ENCODE results near the gene GTPBP6.

GTPBP6 gene

GRCh38 chrX:350534-351323 lies 32.1 kb upstream of the GTPBP6 start:
- Histone ChIP-seq H3K4ac (ENCODE audit: low read length) (no peak overlapping the region), H2AK5ac (ENCODE audit: low read depth, low read length) (no peak overlapping the region), H3K79me1 (ENCODE audit: low read depth, low read length) (peaks cover 18% of the 10 kb centered on the region), H3K9ac (ENCODE audit: low read depth, low read length, poor library complexity) (peak overlapping the region; percentile 4), H3K18ac (ENCODE audit: low read length) (peak overlapping the region; percentile 17), H3K27me3 (ENCODE audit: control insufficient read depth in 3 of 3, insufficient read depth in 3 of 3, low read depth in 1 of 3, low read length in 3 of 3) (no peaks in the 10 kb centered on the region), H3K27ac (replicated peaks; ENCODE audit: low read length) (no peak overlapping the region), H2BK120ac (ENCODE audit: low read depth, low read length) (no peak overlapping the region), H3K9me3 (replicated peaks in 1 of 2; ENCODE audit: control insufficient read depth in 2 of 2, insufficient read depth in 1 of 2, low read depth in 1 of 2, low read length in 2 of 2) (peaks cover 1 to 9% of the 10 kb centered on the region in 2 donors), H3K23ac (ENCODE audit: low read depth, low read length, poor library complexity) (peak overlapping the region; percentile 43), H4K91ac (ENCODE audit: low read depth, low read length, poor library complexity) (no peak overlapping the region), H3K36me3 (replicated peaks in 1 of 2; ENCODE audit: control insufficient read depth in 2 of 2, insufficient read depth in 2 of 2, low read length in 2 of 2) (peaks cover 12 to 57% of the 10 kb centered on the region in 2 donors), H3K4me3 (ENCODE audit: low read length in 2 of 2) (no peak overlapping the region), H2AFZ (ENCODE audit: low read length) (no peak overlapping the region), H2BK5ac (ENCODE audit: low read length) (peak overlapping the region; percentile 82), H2BK15ac (ENCODE audit: low read length) (no peak overlapping the region), H3K4me2 (ENCODE audit: insufficient read depth, low read length, poor library complexity, severe bottlenecking) (no peak overlapping the region), H3K14ac (ENCODE audit: low read length) (peak overlapping the region; percentile 97), H2BK12ac (ENCODE audit: low read length) (no peak overlapping the region), H4K8ac (ENCODE audit: low read depth, low read length) (no peak overlapping the region), H3K4me1 (ENCODE audit: control insufficient read depth in 2 of 2, insufficient read depth in 1 of 2, low read depth in 1 of 2, low read length in 2 of 2) (peaks cover 0 to 5% of the 10 kb centered on the region in 2 donors)
- WGBS, 2 donors (ENCODE audit: extremely low coverage in 2 of 2, insufficient read length in 2 of 2, insufficient replicate concordance in 1 of 2) = no CpG with 5 or more reads among the region's 61 CpGs
- DNase-seq (ENCODE audit: low spot score) = no peak

GRCh38 chrX:350148-350533 lies 31.5 kb upstream of the GTPBP6 start:
- no peak overlapping the region for H2BK15ac ChIP-seq (ENCODE audit: low read length)

DNA sequence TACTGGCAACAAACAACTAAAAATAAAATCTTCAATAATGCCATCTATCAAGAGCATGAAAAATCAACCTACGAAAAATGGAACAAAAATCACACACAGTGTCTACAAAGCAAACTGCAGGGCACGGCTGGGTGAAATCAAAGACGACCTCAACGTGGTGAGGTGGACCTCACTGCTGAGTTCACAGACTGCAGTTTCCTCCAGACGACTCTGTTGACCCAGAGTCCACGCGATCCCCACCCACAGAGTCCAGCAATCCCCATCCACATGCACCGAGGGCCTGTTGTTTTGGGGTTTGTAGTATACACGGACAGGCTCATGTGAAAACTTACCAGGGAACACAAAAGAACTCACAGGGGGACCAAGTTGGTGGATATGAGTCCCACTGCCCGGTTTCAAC lies 31.1 kb upstream of the GTPBP6 start:
- H2BK5ac ChIP-seq (ENCODE audit: low read length) = no peak overlapping the region
- H3K9ac ChIP-seq (ENCODE audit: low read depth, low read length, poor library complexity) = no peak overlapping the region
- peaks cover 2 to 14% of the 10 kb centered on the region in 2 donors for H3K9me3 ChIP-seq (replicated peaks in 1 of 2; ENCODE audit: control insufficient read depth in 2 of 2, insufficient read depth in 1 of 2, low read depth in 1 of 2, low read length in 2 of 2)
- H3K18ac ChIP-seq (ENCODE audit: low read length) = no peak overlapping the region
- DNase-seq (ENCODE audit: low spot score) = no peak
- H2BK120ac ChIP-seq (ENCODE audit: low read depth, low read length) = no peak overlapping the region
- H2BK15ac ChIP-seq (ENCODE audit: low read length) = no peak overlapping the region
- no CpG with 5 or more reads among the region's 10 CpGs for WGBS, 2 donors (ENCODE audit: extremely low coverage in 2 of 2, insufficient read length in 2 of 2, insufficient replicate concordance in 1 of 2)
- H2AFZ ChIP-seq (ENCODE audit: low read length) = no peak overlapping the region
- H3K23ac ChIP-seq (ENCODE audit: low read depth, low read length, poor library complexity) = no peak overlapping the region
- H3K14ac ChIP-seq (ENCODE audit: low read length) = no peak overlapping the region
- H3K4me3 ChIP-seq (ENCODE audit: low read length in 2 of 2) = no peak overlapping the region
- no peak overlapping the region for H4K8ac ChIP-seq (ENCODE audit: low read depth, low read length)
- peaks cover 0 to 5% of the 10 kb centered on the region in 2 donors for H3K4me1 ChIP-seq (ENCODE audit: control insufficient read depth in 2 of 2, insufficient read depth in 1 of 2, low read depth in 1 of 2, low read length in 2 of 2)
- peaks cover 17% of the 10 kb centered on the region for H3K79me1 ChIP-seq (ENCODE audit: low read depth, low read length)
- peaks cover 12 to 56% of the 10 kb centered on the region in 2 donors for H3K36me3 ChIP-seq (replicated peaks in 1 of 2; ENCODE audit: control insufficient read depth in 2 of 2, insufficient read depth in 2 of 2, low read length in 2 of 2)
- H2AK5ac ChIP-seq (ENCODE audit: low read depth, low read length) = no peak overlapping the region
- no peak overlapping the region for H4K91ac ChIP-seq (ENCODE audit: low read depth, low read length, poor library complexity)
- H3K27ac ChIP-seq (replicated peaks; ENCODE audit: low read length) = no peak overlapping the region
- no peak overlapping the region for H3K4me2 ChIP-seq (ENCODE audit: insufficient read depth, low read length, poor library complexity, severe bottlenecking)
- H3K4ac ChIP-seq (ENCODE audit: low read length) = no peak overlapping the region
- H2BK12ac ChIP-seq (ENCODE audit: low read length) = no peak overlapping the region
- H3K27me3 ChIP-seq (ENCODE audit: control insufficient read depth in 3 of 3, insufficient read depth in 3 of 3, low read depth in 1 of 3, low read length in 3 of 3) = no peaks in the 10 kb centered on the region

More at GRCh38 chrX:350148-350533, 31.5 kb upstream of the GTPBP6 start:
- no peaks in the 10 kb centered on the region for H3K27me3 ChIP-seq (ENCODE audit: control insufficient read depth in 3 of 3, insufficient read depth in 3 of 3, low read depth in 1 of 3, low read length in 3 of 3)
- H2BK12ac ChIP-seq (ENCODE audit: low read length) = no peak overlapping the region
- H3K18ac ChIP-seq (ENCODE audit: low read length) = peak overlapping the region; percentile 57
- H3K36me3 ChIP-seq (replicated peaks in 1 of 2; ENCODE audit: control insufficient read depth in 2 of 2, insufficient read depth in 2 of 2, low read length in 2 of 2) = peaks cover 12 to 56% of the 10 kb centered on the region in 2 donors
- no peak overlapping the region for H4K91ac ChIP-seq (ENCODE audit: low read depth, low read length, poor library complexity)
- H3K23ac ChIP-seq (ENCODE audit: low read depth, low read length, poor library complexity) = peak overlapping the region; percentile 89
- peaks cover 17% of the 10 kb centered on the region for H3K79me1 ChIP-seq (ENCODE audit: low read depth, low read length)
- peak overlapping the region; percentile 82 for H2BK5ac ChIP-seq (ENCODE audit: low read length)
- H3K4ac ChIP-seq (ENCODE audit: low read length) = no peak overlapping the region
- no peak overlapping the region for H3K4me3 ChIP-seq (ENCODE audit: low read length in 2 of 2)
- peaks cover 0 to 5% of the 10 kb centered on the region in 2 donors for H3K4me1 ChIP-seq (ENCODE audit: control insufficient read depth in 2 of 2, insufficient read depth in 1 of 2, low read depth in 1 of 2, low read length in 2 of 2)
- DNase-seq (ENCODE audit: low spot score) = no peak
- no peak overlapping the region for H4K8ac ChIP-seq (ENCODE audit: low read depth, low read length)
- no peak overlapping the region for H3K4me2 ChIP-seq (ENCODE audit: insufficient read depth, low read length, poor library complexity, severe bottlenecking)
- H2AFZ ChIP-seq (ENCODE audit: low read length) = no peak overlapping the region
- peaks cover 1 to 10% of the 10 kb centered on the region in 2 donors for H3K9me3 ChIP-seq (replicated peaks in 1 of 2; ENCODE audit: control insufficient read depth in 2 of 2, insufficient read depth in 1 of 2, low read depth in 1 of 2, low read length in 2 of 2)
- no peak overlapping the region for H2AK5ac ChIP-seq (ENCODE audit: low read depth, low read length)
- no peak overlapping the region for H3K9ac ChIP-seq (ENCODE audit: low read depth, low read length, poor library complexity)
- no peak overlapping the region for H3K14ac ChIP-seq (ENCODE audit: low read length)
- no peak overlapping the region for H2BK120ac ChIP-seq (ENCODE audit: low read depth, low read length)
- H3K27ac ChIP-seq (replicated peaks; ENCODE audit: low read length) = no peak overlapping the region
- no CpG with 5 or more reads among the region's 20 CpGs for WGBS, 2 donors (ENCODE audit: extremely low coverage in 2 of 2, insufficient read length in 2 of 2, insufficient replicate concordance in 1 of 2)

- Histone ChIP-seq H3K27me3 (ENCODE audit: control insufficient read depth in 3 of 3, insufficient read depth in 3 of 3, low read depth in 1 of 3, low read length in 3 of 3) (no peaks in the 10 kb centered on the region), H3K9me3 (replicated peaks in 1 of 2; ENCODE audit: control insufficient read depth in 2 of 2, insufficient read depth in 1 of 2, low read depth in 1 of 2, low read length in 2 of 2) (peaks cover 7 to 19% of the 10 kb centered on the region in 2 donors), H3K4me1 (ENCODE audit: control insufficient read depth in 2 of 2, insufficient read depth in 1 of 2, low read depth in 1 of 2, low read length in 2 of 2) (peaks cover 0 to 5% of the 10 kb centered on the region in 2 donors), H2AK5ac (ENCODE audit: low read depth, low read length) (no peak overlapping the region), H2BK15ac (ENCODE audit: low read length) (no peak overlapping the region), H2BK12ac (ENCODE audit: low read length) (no peak overlapping the region), H4K91ac (ENCODE audit: low read depth, low read length, poor library complexity) (no peak overlapping the region), H3K4me3 (ENCODE audit: low read length in 2 of 2) (no peak overlapping the region), H2AFZ (ENCODE audit: low read length) (no peak overlapping the region), H4K8ac (ENCODE audit: low read depth, low read length) (no peak overlapping the region), H2BK120ac (ENCODE audit: low read depth, low read length) (no peak overlapping the region), H3K4ac (ENCODE audit: low read length) (no peak overlapping the region), H3K14ac (ENCODE audit: low read length) (no peak overlapping the region), H3K36me3 (replicated peaks in 1 of 2; ENCODE audit: control insufficient read depth in 2 of 2, insufficient read depth in 2 of 2, low read length in 2 of 2) (peaks cover 16 to 58% of the 10 kb centered on the region in 2 donors), H3K18ac (ENCODE audit: low read length) (no peak overlapping the region), H2BK5ac (ENCODE audit: low read length) (no peak overlapping the region), H3K23ac (ENCODE audit: low read depth, low read length, poor library complexity) (no peak overlapping the region), H3K79me1 (ENCODE audit: low read depth, low read length) (peaks cover 16% of the 10 kb centered on the region), H3K9ac (ENCODE audit: low read depth, low read length, poor library complexity) (no peak overlapping the region), H3K27ac (replicated peaks; ENCODE audit: low read length) (no peak overlapping the region), H3K4me2 (ENCODE audit: insufficient read depth, low read length, poor library complexity, severe bottlenecking) (no peak overlapping the region)
- DNase-seq (ENCODE audit: low spot score) = no peak
- WGBS, 2 donors (ENCODE audit: extremely low coverage in 2 of 2, insufficient read length in 2 of 2, insufficient replicate concordance in 1 of 2) = no CpG with 5 or more reads among the region's 18 CpGs
Measured at GRCh38 chrX:349196-349595, 30.6 kb upstream of the GTPBP6 start.

Data from neuronal stem cell (in vitro differentiated cells).